DMS 273 treated with DMSO at 0.1 percent for 48 hours (cell line): ENCODE data around the gene AGPAT2.

Source experiments
- DNase-seq: peaks from one replicate; lab custom pipeline; 2025; lab: John Stamatoyannopoulos, UW

The AGPAT2 gene

GRCh38 chr9:136673088-136673974 is 13.9 kb downstream of the AGPAT2 start:
- no peak for DNase-seq

- no peak for DNase-seq
Measured at GRCh38 chr9:136672431-136673087, 14.7 kb downstream of the AGPAT2 start.

GRCh38 chr9:136671646-136672430 is 15.4 kb downstream of the AGPAT2 start:
- DNase-seq = no peak

GRCh38 chr9:136671254-136671614 is 16.0 kb downstream of the AGPAT2 start:
- DNase-seq = no peak

- DNase-seq = no peak
Measured at GRCh38 chr9:136670576-136671253, 16.5 kb downstream of the AGPAT2 start.

GRCh38 chr9:136669791-136670464 is 17.3 kb downstream of the AGPAT2 start:
- DNase-seq = no peak

GRCh38 chr9:136668983-136669790 is 18.1 kb downstream of the AGPAT2 start:
- DNase-seq = no peak

- no peak for DNase-seq
Measured at GRCh38 chr9:136667940-136668760, 19.1 kb downstream of the AGPAT2 start.

- no peak for DNase-seq
Measured at GRCh38 chr9:136667214-136667939, 19.9 kb downstream of the AGPAT2 start.

GRCh38 chr9:136666372-136667213 is 20.7 kb downstream of the AGPAT2 start:
- no peak for DNase-seq

- no peak for DNase-seq
Measured at GRCh38 chr9:136665704-136666371, 21.4 kb downstream of the AGPAT2 start.

GRCh38 chr9:136665111-136665703 is 22.1 kb downstream of the AGPAT2 start:
- DNase-seq = no peak

GRCh38 chr9:136664000-136664915 is 23.0 kb downstream of the AGPAT2 start:
- DNase-seq = no peak

GRCh38 chr9:136662656-136663581 is 24.3 kb downstream of the AGPAT2 start, which contains the start of gene EGFL7:
EGFL7 (plus strand) TSS chr9:136662916; CDS start chr9:136668283, 5,367 bp downstream.
- DNase-seq = no peak

- no peak for DNase-seq
Measured at GRCh38 chr9:136662326-136662655, 25.0 kb downstream of the AGPAT2 start.
